Activated CD4-positive, alpha-beta memory T cell treated with anti-CD3 and anti-CD28 coated beads for 36 hours (primary cell): Measurements from ENCODE around the gene PCYT1A. TPM values are rescaled to one million over a fixed set of nuclear protein-coding genes. Genes with fewer than 3 reads are reported as not detected.
"Not testable (repeated sequence)": the region's sequence is repeated elsewhere in the genome, so short reads cannot be mapped to it uniquely, and the experiment has no call there.

Source experiments
- CTCF ChIA-PET: fragments of 350-600 bp; sonication (Branson Sonifier 250); formaldehyde crosslinking; loops from one replicate; lab custom pipeline; 2021; ENCODE audit warnings: antibody characterized with exemption, inconsistent platforms; lab: Charles Lee
- POLR2A ChIA-PET: fragments of 350-600 bp; sonication (Branson Sonifier 250); formaldehyde crosslinking; loops from one replicate; lab custom pipeline; 2021; ENCODE audit warnings: antibody characterized with exemption; lab: Charles Lee
- DNase-seq: peaks from one replicate; pipeline ENCODE4 v3.0.0-alpha.2; 2020
- H3K27ac Mint-ChIP-seq: one replicate; pipeline ENCODE4 v1.8.0; 2021; ENCODE audit warnings: mixed read lengths
- H3K27me3 Mint-ChIP-seq: one replicate; pipeline ENCODE4 v1.8.0; 2021; ENCODE audit warnings: mixed read lengths
- H3K36me3 Mint-ChIP-seq: one replicate; pipeline ENCODE4 v1.8.0; 2021; ENCODE audit warnings: mixed read lengths
- H3K4me1 Mint-ChIP-seq: one replicate; pipeline ENCODE4 v1.8.0; 2021; ENCODE audit warnings: low read depth, mixed read lengths
- H3K4me3 Mint-ChIP-seq: one replicate; pipeline ENCODE4 v1.8.0; 2021; ENCODE audit warnings: mild to moderate bottlenecking, mixed read lengths
- H3K9me3 Mint-ChIP-seq: one replicate; pipeline ENCODE4 v1.8.0; 2021; ENCODE audit warnings: mixed read lengths
- intact Hi-C: fragments of 100-400 bp; cut with micrococcal nuclease; formaldehyde crosslinking; loops from one replicate; pipeline ENCODE4 v1.15.1; 2023
- total RNA-seq, 2 experiments: library from RNA; stranded (reverse); gene quantifications; one replicate each; pipeline ENCODE4 v1.2.3, GENCODE V29; 2021

PCYT1A gene
- total RNA-seq, 2 experiments from 2014 or later: 46.8 to 48.6 TPM

DNA sequence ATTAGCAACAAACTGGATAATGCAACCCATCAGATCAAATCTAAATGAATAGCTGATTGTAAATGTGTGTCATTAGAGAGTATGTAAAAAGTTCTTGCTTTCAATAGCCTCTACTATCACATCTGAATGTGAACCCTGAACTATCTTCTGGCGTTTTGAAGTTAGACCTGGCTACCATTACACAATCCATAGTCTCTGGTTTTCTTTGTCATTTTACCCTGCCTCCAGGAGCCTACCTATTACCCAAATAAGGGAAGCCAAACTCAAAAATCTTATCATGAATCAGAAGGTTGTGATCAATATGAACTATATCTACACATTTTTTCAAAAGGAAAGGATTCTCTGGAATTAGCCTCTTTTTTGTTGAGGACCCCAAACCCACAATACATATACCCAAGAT is 31.8 kb downstream of the PCYT1A start:
- H3K36me3 Mint-ChIP-seq: peaks cover 5% of the 10 kb centered on the region
- H3K4me1 Mint-ChIP-seq: peaks cover 6% of the 10 kb centered on the region
- ChIA-PET CTCF (interaction anchor here (1.2 to 1.9 kb wide), 3 partner anchors 263 to 273 kb away, joined by 5 to 8 read pairs (median 7); no protein-coding TSS in a partner anchor), POLR2A (no interaction called here)
- peak overlapping the region; percentile 9 for H3K27ac Mint-ChIP-seq
- no peaks in the 10 kb centered on the region for H3K9me3 Mint-ChIP-seq
- DNase-seq: no peak
- intact Hi-C loops: no loop called here
- no peak overlapping the region for H3K4me3 Mint-ChIP-seq
- H3K27me3 Mint-ChIP-seq: no peaks in the 10 kb centered on the region

DNA sequence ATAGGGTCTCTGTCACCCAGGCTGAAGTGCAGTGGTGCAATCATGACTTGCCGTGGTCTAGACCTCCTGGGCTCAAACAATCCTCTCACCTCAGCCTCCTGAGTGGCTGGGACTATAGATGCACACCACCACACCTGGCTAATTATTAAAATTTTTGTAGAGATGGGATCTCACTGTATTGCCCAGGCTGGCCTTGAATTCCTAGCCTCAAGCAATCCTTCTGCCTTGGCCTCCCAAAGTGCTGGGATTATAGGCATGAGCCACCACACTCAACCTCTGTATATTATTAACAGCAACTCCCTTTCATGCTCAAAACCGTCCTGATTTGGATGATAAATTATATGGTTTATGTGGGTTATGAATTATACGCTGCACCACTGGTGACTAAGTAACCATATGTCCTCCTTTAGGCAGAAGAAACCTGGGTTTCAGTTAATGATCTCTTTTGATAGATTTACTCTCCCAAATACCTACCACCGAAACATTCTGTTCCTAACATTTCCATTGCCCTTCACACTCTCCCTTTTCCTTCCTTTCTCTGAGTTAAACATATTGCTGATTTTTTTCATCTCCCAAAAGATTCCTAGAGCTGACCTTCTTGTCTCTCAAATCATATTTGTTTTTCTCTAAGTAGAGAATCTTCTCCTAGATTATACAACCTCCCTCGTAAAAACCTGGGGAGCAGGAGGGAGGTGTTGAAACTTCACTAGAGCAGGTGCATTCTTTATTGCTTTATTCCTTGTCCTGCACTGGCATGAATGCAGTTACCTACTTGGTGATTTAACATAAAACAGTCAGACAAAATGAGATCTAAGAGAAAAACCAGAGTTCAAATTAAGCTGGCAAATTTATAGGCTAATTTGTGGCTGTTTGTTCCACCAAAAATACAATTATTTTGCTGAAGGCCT is 32.9 kb downstream of the PCYT1A start:
- no peaks in the 10 kb centered on the region for H3K27me3 Mint-ChIP-seq
- POLR2A ChIA-PET: no interaction called here
- intact Hi-C loops: no loop called here

DNA sequence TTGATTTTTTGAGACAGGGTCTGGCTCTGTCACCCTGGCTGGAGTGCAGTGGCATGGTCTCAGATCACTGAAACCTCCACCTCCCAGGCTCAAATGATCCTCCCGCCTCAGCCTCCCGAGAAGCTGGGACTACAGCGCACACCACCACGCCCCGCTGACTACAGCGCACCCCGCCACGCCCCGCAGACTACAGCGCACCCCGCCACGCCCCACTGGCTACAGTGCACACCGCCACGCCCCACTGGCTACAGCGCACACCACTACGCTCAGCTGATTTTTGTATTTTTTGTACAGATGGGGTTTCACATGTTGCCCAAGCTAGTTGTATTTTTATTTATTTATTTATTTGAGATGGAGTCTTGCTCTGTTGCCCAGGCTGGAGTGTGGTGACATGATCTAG is 35.6 kb downstream of the PCYT1A start:
- H3K9me3 Mint-ChIP-seq: no peaks in the 10 kb centered on the region
- intact Hi-C loops: no loop called here
- peaks cover 3% of the 10 kb centered on the region for H3K36me3 Mint-ChIP-seq

More for the DNA sequence above, 32.9 kb downstream of the PCYT1A start:
- Mint-ChIP-seq H3K4me3 (no peak overlapping the region), H3K27ac (no peak overlapping the region), H3K9me3 (no peaks in the 10 kb centered on the region), H3K36me3 (peaks cover 3% of the 10 kb centered on the region), H3K4me1 (peaks cover 6% of the 10 kb centered on the region)
- DNase-seq: no peak
- CTCF ChIA-PET: interaction anchor here (0.9 to 1.9 kb wide), 7 partner anchors 12 to 274 kb away, joined by 3 to 21 read pairs (median 5); no protein-coding TSS in a partner anchor

DNA sequence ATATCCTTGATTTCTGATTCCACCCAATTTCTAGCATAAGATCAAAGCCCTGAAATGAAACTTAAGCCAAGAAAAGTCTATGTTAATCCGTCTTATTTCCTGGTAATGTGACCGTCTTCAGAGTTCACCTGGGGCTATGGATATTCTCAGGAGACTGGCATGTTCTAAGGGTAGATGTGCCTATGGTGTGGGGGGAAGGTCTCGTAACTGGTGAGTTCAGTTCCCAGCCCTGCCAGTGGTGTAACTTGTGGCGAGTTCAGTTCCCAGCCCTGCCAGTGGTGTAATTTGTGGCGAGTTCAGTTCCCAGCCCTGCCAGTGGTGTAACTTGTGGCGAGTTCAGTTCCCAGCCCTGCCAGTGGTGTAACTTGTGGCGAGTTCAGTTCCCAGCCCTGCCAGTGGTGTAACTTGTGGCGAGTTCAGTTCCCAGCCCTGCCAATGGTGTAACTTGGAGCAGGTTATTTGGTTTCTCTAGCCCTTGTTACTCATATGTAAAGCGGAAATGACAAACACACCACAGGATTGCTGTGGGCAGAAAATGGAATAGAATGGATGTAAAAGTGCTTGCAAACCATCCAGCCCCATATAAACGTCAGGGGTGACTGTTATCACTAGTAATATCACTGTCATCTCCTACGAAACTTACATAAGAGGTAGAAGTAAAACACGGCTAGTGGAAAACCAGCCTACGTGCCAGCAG is 40.8 kb downstream of the PCYT1A start:
- H3K4me1 Mint-ChIP-seq: peaks cover 3% of the 10 kb centered on the region
- intact Hi-C loops: no loop called here
- peaks cover 12% of the 10 kb centered on the region for H3K36me3 Mint-ChIP-seq
- ChIA-PET CTCF (no interaction called here), POLR2A (no interaction called here)
- no peaks in the 10 kb centered on the region for H3K27me3 Mint-ChIP-seq
- DNase-seq: peak; percentile 35
- H3K27ac Mint-ChIP-seq: no peak overlapping the region
- H3K4me3 Mint-ChIP-seq: no peak overlapping the region
- no peaks in the 10 kb centered on the region for H3K9me3 Mint-ChIP-seq

More for the DNA sequence above, 35.6 kb downstream of the PCYT1A start:
- DNase-seq: no peak
- CTCF ChIA-PET: interaction anchor here (1.9 to 3.2 kb wide), 3 partner anchors 10 to 271 kb away, joined by 6 to 32 read pairs (median 10); no protein-coding TSS in a partner anchor
- peaks cover 6% of the 10 kb centered on the region for H3K4me1 Mint-ChIP-seq
- no peak overlapping the region for H3K4me3 Mint-ChIP-seq
- no peaks in the 10 kb centered on the region for H3K27me3 Mint-ChIP-seq
- H3K27ac Mint-ChIP-seq: no peak overlapping the region
- POLR2A ChIA-PET: no interaction called here

DNA sequence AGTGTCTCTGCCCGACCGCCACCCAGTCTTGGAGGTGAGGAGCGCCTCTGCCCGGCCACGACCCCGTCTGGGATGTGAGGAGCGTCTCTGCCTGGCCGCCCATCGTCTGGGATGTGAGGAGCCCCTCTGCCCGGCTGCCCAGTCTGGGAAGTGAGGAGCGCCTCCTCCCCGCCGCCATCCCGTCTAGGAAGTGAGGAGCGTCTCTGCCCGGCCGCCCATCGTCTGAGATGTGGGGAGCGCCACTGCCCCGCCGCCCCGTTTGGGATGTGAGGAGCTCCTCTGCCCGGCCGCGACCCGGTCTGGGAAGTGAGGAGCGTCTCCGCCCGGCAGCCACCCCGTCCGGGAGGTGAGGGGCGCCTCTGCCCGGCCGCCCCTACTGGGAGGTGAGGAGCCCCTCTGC is 43.4 kb downstream of the PCYT1A start:
- POLR2A ChIA-PET, H3K9me3 Mint-ChIP-seq, H3K4me1 Mint-ChIP-seq, DNase-seq, intact Hi-C loops, H3K27ac Mint-ChIP-seq, H3K4me3 Mint-ChIP-seq, H3K27me3 Mint-ChIP-seq, CTCF ChIA-PET: not testable (repeated sequence)
- peaks cover 19% of the 10 kb centered on the region for H3K36me3 Mint-ChIP-seq

DNA sequence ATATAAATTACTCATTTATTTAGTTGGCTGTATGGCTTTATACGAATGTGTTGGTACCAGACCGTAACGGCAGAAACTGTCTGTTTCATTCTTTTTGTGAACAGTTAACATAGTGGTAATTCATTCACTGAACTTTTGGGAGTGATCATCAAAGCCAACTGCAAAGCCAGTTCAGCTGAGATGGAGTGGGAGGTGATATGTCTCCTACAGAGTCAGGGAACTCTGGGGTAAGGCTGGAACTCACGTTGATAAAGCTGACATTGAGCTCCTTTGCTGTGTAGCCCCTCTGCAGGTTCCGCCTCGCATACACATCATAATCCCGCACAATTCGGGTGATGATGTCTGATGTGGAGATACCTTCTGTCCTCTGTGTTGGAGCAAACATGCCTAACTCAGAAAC is 45.8 kb downstream of the PCYT1A start:
- Mint-ChIP-seq H3K27me3 (no peaks in the 10 kb centered on the region), H3K36me3 (peaks cover 28% of the 10 kb centered on the region), H3K4me3 (no peak overlapping the region), H3K27ac (no peak overlapping the region), H3K4me1 (no peaks in the 10 kb centered on the region), H3K9me3 (no peaks in the 10 kb centered on the region)
- no peak for DNase-seq
- intact Hi-C loops: no loop called here
- POLR2A ChIA-PET: no interaction called here
- CTCF ChIA-PET: interaction anchor here (1.4 kb wide), 1 partner anchor 281 kb away, joined by 3 read pairs; no protein-coding TSS in a partner anchor

DNA sequence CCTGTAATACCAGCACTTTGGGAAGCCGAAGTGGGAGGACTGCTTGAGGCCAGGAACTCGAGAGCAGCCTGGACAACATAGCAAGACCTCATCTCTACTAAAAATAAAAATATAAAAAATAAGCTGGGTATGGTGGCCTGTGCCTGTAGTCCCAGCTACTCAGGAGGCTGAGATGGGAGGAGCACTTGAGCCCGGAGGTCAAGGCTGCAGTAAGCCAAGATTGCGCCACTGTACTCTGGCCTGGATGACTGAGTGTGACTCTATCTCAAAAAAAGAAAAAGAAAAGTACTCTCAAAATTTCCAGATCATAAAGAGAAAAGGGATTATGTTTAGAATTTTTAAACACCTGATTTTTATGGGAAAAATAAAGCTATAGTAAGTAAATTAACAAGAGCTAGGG is 47.1 kb downstream of the PCYT1A start:
- no peaks in the 10 kb centered on the region for H3K4me1 Mint-ChIP-seq
- peaks cover 20% of the 10 kb centered on the region for H3K36me3 Mint-ChIP-seq
- H3K4me3 Mint-ChIP-seq: no peak overlapping the region
- CTCF ChIA-PET: interaction anchor here (1.0 kb wide), 1 partner anchor 13 kb away, joined by 3 read pairs; no protein-coding TSS in a partner anchor
- no peak for DNase-seq
- no peaks in the 10 kb centered on the region for H3K9me3 Mint-ChIP-seq
- POLR2A ChIA-PET: interaction anchor here (0.6 kb wide), 1 partner anchor 269 kb away, joined by 4 read pairs; no protein-coding TSS in a partner anchor
- H3K27me3 Mint-ChIP-seq: no peaks in the 10 kb centered on the region
- no peak overlapping the region for H3K27ac Mint-ChIP-seq
- intact Hi-C loops: no loop called here

DNA sequence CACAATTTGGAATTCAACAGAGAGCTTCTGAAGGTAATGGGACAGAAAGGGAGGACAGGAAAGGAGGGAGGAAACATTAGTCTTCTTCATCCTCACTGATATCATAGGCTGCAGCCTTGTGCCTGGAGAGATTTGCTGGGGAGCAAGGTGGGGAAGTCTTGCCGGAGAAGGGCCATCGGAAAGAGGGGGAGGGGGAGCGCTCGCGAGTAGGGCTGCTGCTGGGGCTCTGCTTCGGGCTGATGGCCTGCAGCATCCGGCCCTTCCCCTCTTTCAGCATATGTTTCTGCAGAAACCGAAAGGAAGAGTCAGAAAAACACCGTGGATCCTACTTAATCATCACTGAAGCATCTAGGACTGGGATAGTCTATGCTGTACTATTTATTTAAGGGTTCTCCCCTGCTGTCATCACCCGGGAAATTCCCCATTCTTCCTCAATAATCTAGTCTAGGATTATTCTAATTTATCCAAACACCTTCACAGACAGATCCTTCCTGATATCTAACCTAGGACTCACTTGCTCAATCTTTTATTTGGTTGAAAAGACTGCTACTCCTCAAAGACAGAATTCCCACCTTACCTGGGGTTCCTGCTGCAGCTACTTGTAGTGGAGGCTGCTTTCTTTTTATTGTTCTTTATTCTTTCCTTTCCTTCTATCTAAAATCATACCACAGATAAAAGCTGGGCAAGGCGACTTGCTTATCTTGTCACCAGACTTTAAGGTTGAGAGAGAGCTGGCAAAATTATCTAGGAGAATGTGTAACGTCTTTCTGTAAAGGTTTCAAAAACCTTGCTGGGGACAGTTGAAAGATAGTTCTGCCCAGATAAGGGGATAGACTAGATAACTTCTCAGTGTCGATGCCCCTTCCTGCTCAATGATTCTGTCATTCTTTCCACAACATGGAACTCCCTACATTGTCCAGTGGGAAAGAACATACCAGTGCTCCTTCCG is 48.6 kb downstream of the PCYT1A start:
- ChIA-PET CTCF (no interaction called here), POLR2A (no interaction called here)
- peaks cover 16% of the 10 kb centered on the region for H3K36me3 Mint-ChIP-seq
- DNase-seq: no peak
- no peaks in the 10 kb centered on the region for H3K27me3 Mint-ChIP-seq
- H3K9me3 Mint-ChIP-seq: no peaks in the 10 kb centered on the region
- intact Hi-C loops: no loop called here
- H3K4me1 Mint-ChIP-seq: no peaks in the 10 kb centered on the region
- H3K4me3 Mint-ChIP-seq: no peak overlapping the region
- no peak overlapping the region for H3K27ac Mint-ChIP-seq

DNA sequence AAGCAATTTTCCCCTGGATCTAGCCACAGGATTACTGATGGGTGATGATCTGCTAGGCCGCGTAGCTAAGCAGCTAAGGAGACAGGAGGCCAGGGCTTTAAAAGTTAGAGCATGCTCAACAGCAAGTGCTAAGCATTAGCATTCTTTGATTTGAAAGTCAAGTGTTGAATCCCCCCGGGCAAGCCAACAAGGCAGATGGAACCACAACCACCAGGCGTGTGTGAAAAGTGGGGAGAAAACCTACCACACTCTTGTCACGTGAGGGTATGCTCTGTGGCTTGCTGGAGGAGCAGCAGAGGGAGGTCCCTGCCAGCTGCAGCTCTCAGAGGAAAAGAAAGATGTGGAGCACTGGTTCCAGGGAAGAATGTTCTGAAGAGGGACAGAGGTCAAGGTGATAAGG is 50.3 kb downstream of the PCYT1A start:
- Mint-ChIP-seq H3K4me3 (no peak overlapping the region), H3K27me3 (no peaks in the 10 kb centered on the region), H3K4me1 (peaks cover 11% of the 10 kb centered on the region), H3K36me3 (peaks cover 16% of the 10 kb centered on the region), H3K9me3 (no peaks in the 10 kb centered on the region), H3K27ac (no peak overlapping the region)
- intact Hi-C loops: no loop called here
- DNase-seq: no peak
- ChIA-PET CTCF (no interaction called here), POLR2A (no interaction called here)

DNA sequence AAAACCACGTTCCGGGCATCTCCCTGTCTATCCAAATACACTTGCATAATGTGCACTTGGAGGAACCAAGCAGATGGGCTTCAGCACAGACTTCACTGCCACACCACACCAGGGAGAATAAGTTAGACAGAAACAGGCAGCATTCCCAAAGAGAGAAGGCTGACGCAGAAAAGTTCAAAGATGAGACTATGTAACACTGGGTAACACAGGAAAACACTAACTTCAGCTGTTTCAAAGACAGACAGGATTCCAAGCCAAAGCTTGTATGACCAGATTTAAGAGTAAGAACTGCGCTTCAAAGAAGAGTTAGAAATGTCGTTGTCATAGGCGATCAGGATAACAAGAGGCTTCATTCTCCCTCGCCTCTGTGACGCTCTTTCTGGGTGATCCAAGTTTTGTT is 51.3 kb downstream of the PCYT1A start:
- no peaks in the 10 kb centered on the region for H3K27me3 Mint-ChIP-seq
- no peaks in the 10 kb centered on the region for H3K9me3 Mint-ChIP-seq
- H3K4me3 Mint-ChIP-seq: no peak overlapping the region
- ChIA-PET POLR2A (no interaction called here), CTCF (interaction anchor here (1.7 kb wide), 1 partner anchor 17 kb away, joined by 5 read pairs; no protein-coding TSS in a partner anchor)
- peaks cover 16% of the 10 kb centered on the region for H3K36me3 Mint-ChIP-seq
- H3K4me1 Mint-ChIP-seq: peaks cover 11% of the 10 kb centered on the region
- H3K27ac Mint-ChIP-seq: no peak overlapping the region
- intact Hi-C loops: no loop called here
- no peak for DNase-seq

DNA sequence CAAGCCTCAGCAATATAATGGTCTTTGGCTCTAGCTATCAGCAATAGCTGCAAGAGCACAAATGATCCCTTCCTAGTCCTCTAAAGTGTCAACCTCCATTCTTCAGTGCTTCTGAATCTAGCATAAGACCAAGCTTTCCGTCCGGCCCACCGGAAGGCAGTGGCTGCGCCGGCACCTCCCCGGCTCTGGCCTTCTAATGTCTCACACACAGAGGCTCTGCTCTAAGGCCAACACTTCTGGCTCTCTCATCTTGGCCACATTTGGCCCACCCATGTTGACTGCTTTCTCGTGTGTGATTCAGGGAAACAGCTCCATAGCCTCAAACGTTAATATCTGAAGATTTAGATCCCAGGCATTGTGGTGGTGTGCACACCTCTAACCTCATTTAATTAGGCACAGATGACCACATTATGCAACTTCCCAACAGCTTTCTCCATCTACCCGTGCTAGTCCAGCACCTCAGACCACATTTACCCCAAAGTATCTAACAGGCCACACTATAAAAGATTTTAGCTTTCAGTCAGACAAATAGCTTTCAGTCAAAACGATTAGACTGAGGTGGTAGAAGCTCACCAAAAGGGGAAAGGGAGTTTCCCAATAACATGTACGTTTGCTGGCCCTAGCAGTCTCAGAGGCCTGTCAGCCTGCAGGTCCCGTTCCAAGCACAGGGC is 51.9 kb downstream of the PCYT1A start:
- H3K4me3 Mint-ChIP-seq: no peak overlapping the region
- H3K27ac Mint-ChIP-seq: no peak overlapping the region
- ChIA-PET POLR2A (no interaction called here), CTCF (interaction anchor here (1.1 to 1.7 kb wide), 2 partner anchors 18 to 163 kb away, joined by 4 to 5 read pairs; no protein-coding TSS in a partner anchor)
- H3K36me3 Mint-ChIP-seq: peaks cover 15% of the 10 kb centered on the region
- intact Hi-C loops: no loop called here
- H3K9me3 Mint-ChIP-seq: no peaks in the 10 kb centered on the region
- no peaks in the 10 kb centered on the region for H3K27me3 Mint-ChIP-seq
- no peak for DNase-seq
- H3K4me1 Mint-ChIP-seq: peaks cover 11% of the 10 kb centered on the region
